Stimulated activated CD8-positive, alpha-beta memory T cell treated with anti-CD3 and anti-CD28 coated beads, Interleukin-2, amount 100 ng/mL, for 1 hour (primary cell): ENCODE measurements around the gene MRTFB.

Source experiments
- DNase-seq, 2 donors: peaks; one replicate each; pipeline ENCODE4 v3.0.0-alpha.2; 2020; ENCODE audit warnings: low read depth in 2 of 2

Gene MRTFB

GRCh38 chr16:14307527-14308367 is 236.6 kb downstream of the MRTFB start:
- DNase-seq = no peak

GRCh38 chr16:14308368-14308723 is 237.2 kb downstream of the MRTFB start:
- DNase-seq = no peak

- no peak for DNase-seq
Observed at GRCh38 chr16:14309001-14309886, 238.1 kb downstream of the MRTFB start.

GRCh38 chr16:14309906-14310305 is 238.8 kb downstream of the MRTFB start:
- no peak for DNase-seq

GRCh38 chr16:14310519-14310991 is 239.4 kb downstream of the MRTFB start:
- no peak for DNase-seq

GRCh38 chr16:14314116-14314515 is 243.0 kb downstream of the MRTFB start:
- no peak for DNase-seq

- no peak for DNase-seq
Observed at GRCh38 chr16:14315683-14316320, 244.7 kb downstream of the MRTFB start.
